ENCODE data around the gene DET1. TPM values are rescaled to one million over a fixed set of nuclear protein-coding genes. Genes with fewer than 3 reads are reported as not detected.

Gene DET1
- total and polyA plus RNA-seq, 2 of the 13 experiments (the other 11 are each of a cell fraction or from before 2014, with no cell fraction given), result 2.2 to 4.2 TPM

- Histone ChIP-seq H3K4me2 (ENCODE audit: low read depth, low read length) (no peak overlapping the region), H3K9ac (ENCODE audit: insufficient read depth, low read depth, low read length) (no peak overlapping the region), H3K4me3 (replicated peaks in 1 of 3; ENCODE audit: insufficient read depth in 1 of 3, low read depth in 2 of 3, low read length in 3 of 3) (no peak overlapping the region), H3K4me1 (ENCODE audit: insufficient read depth, low read length) (no peaks in the 10 kb centered on the region), H3K27ac (ENCODE audit: extremely low read length, insufficient read depth, low read length) (no peak overlapping the region), H2AFZ (ENCODE audit: low read length) (no peak overlapping the region), H3K27me3 (ENCODE audit: control insufficient read depth in 1 of 2, insufficient read depth in 2 of 2, low read length in 2 of 2) (no peaks in the 10 kb centered on the region; a peak in 1 of 5 replicates), H4K20me1 (ENCODE audit: insufficient read depth, low read length) (no peaks in the 10 kb centered on the region), H3K36me3 (replicated peaks in 1 of 2; ENCODE audit: control insufficient read depth in 1 of 2, insufficient read depth in 2 of 2, low read length in 2 of 2) (no peaks in the 10 kb centered on the region), H3K9me3 (ENCODE audit: low read length) (no peaks in the 10 kb centered on the region), H3K79me2 (ENCODE audit: insufficient read depth, low read length) (no peaks in the 10 kb centered on the region)
- TF ChIP-seq ZNF552 (CRISPR knock-in tag; IDR thresholded peaks at IDR 0.05; ENCODE audit: borderline replicate concordance), result no peak
- TF ChIP-seq SMC3 (IDR thresholded peaks at IDR 0.05; ENCODE audit: low read length), result no peak
- no peak for TF ChIP-seq NBN (conservative IDR thresholded peaks at IDR 0.05)
- no peak for TF ChIP-seq THAP11 (CRISPR knock-in tag; IDR thresholded peaks at IDR 0.05)
- TF ChIP-seq HINFP (CRISPR knock-in tag; IDR thresholded peaks at IDR 0.05; ENCODE audit: low read depth), result no peak
- no peak for TF ChIP-seq IRF1 (CRISPR knock-in tag; IDR thresholded peaks at IDR 0.05; ENCODE audit: low read depth)
- TF ChIP-seq ZNF780A (CRISPR knock-in tag; IDR thresholded peaks at IDR 0.05), result no peak
- no peak for TF ChIP-seq ETV6 (CRISPR knock-in tag; conservative IDR thresholded peaks at IDR 0.05)
- no peak for TF ChIP-seq ZNF335 (CRISPR knock-in tag; IDR thresholded peaks at IDR 0.05)
- TF ChIP-seq ZFYVE20 (CRISPR knock-in tag; IDR thresholded peaks at IDR 0.05; ENCODE audit: borderline replicate concordance, low read depth), result no peak
- TF ChIP-seq EZH2 (conservative IDR thresholded peaks at IDR 0.05; ENCODE audit: low read depth, low read length), result no peak
- TF ChIP-seq NCOA1 (CRISPR knock-in tag; IDR thresholded peaks at IDR 0.05), result no peak
- no peak for TF ChIP-seq SP140L (CRISPR knock-in tag; IDR thresholded peaks at IDR 0.05; ENCODE audit: borderline replicate concordance)
- ATAC-seq, result no peak
- ChIA-PET POLR2A (no interaction called here), CTCF (ENCODE audit: low intra/inter-chr PET ratio, low total read pairs) (no interaction called here)
- no TSS peak for BruUV-seq (replicated peaks)
- no peak for FAIRE-seq
- in situ Hi-C loops (cut with HindIII; ENCODE audit: extremely low pct_ligation_motif_present, low pct_unique_long_range_greater_than_20kb) (no loop called here), intact Hi-C loops (cut with micrococcal nuclease; ENCODE audit: unreplicated experiment) (no loop called here)
- DNase-seq (ENCODE audit: low spot score), result no peak
- WGBS (ENCODE audit: low lambda C conversion rate), result 12% methylated on average over 6 of the region's 6 CpGs
These were observed 44.3 kb upstream of the DET1 start for GRCh38 chr15:88590759-88591158.
